ENCODE measurements around the gene CENPP. TPM values are rescaled to one million over a fixed set of nuclear protein-coding genes. Genes with fewer than 3 reads are reported as not detected.

The CENPP gene
- total RNA-seq, 1 experiment from 2014 or later: 7.2 TPM

- BruUV-seq (replicated peaks): no TSS peak
These were observed 35.9 kb upstream of the CENPP start for GRCh38 chr9:92289708-92290390.

GRCh38 chr9:92290785-92291429 lies 34.8 kb upstream of the CENPP start:
- no peak for TF ChIP-seq CTCF (IDR thresholded peaks at IDR 0.05; ENCODE audit: unreplicated experiment)
- peaks cover 76% of the 10 kb centered on the region for H3K36me3 Mint-ChIP-seq (ENCODE audit: insufficient read depth, unreplicated experiment)
- BruUV-seq (replicated peaks): no TSS peak
- H3K9me3 Mint-ChIP-seq (ENCODE audit: low read depth, unreplicated experiment): no peaks in the 10 kb centered on the region
- peak overlapping the region; percentile 93 for H3K4me3 Mint-ChIP-seq (ENCODE audit: low read depth, unreplicated experiment)
- H3K27me3 Mint-ChIP-seq (ENCODE audit: unreplicated experiment): no peaks in the 10 kb centered on the region
- H3K27ac Mint-ChIP-seq (ENCODE audit: unreplicated experiment): peak overlapping the region; percentile 44
- H3K4me1 Mint-ChIP-seq (ENCODE audit: low read depth, unreplicated experiment): peaks cover 14% of the 10 kb centered on the region
- intact Hi-C loops (cut with micrococcal nuclease; ENCODE audit: unreplicated experiment): no loop called here
- CTCF ChIA-PET: interaction anchor here (1.3 kb wide), 1 partner anchor 9 kb away, joined by 4 read pairs; no protein-coding TSS in a partner anchor
- DNase-seq: no peak

More at GRCh38 chr9:92289708-92290390, 35.9 kb upstream of the CENPP start:
- Mint-ChIP-seq H3K36me3 (ENCODE audit: insufficient read depth, unreplicated experiment) (peaks cover 86% of the 10 kb centered on the region), H3K4me1 (ENCODE audit: low read depth, unreplicated experiment) (peaks cover 13% of the 10 kb centered on the region), H3K27ac (ENCODE audit: unreplicated experiment) (no peak overlapping the region), H3K9me3 (ENCODE audit: low read depth, unreplicated experiment) (no peaks in the 10 kb centered on the region), H3K4me3 (ENCODE audit: low read depth, unreplicated experiment) (no peak overlapping the region), H3K27me3 (ENCODE audit: unreplicated experiment) (no peaks in the 10 kb centered on the region)
- CTCF ChIA-PET: no interaction called here
- DNase-seq: no peak
- TF ChIP-seq CTCF (IDR thresholded peaks at IDR 0.05; ENCODE audit: unreplicated experiment): no peak
- intact Hi-C loops (cut with micrococcal nuclease; ENCODE audit: unreplicated experiment): no loop called here

- intact Hi-C loops (cut with micrococcal nuclease; ENCODE audit: unreplicated experiment): no loop called here
- no TSS peak for BruUV-seq (replicated peaks)
- Mint-ChIP-seq H3K4me1 (ENCODE audit: low read depth, unreplicated experiment) (peaks cover 14% of the 10 kb centered on the region), H3K9me3 (ENCODE audit: low read depth, unreplicated experiment) (no peaks in the 10 kb centered on the region), H3K27ac (ENCODE audit: unreplicated experiment) (no peak overlapping the region), H3K36me3 (ENCODE audit: insufficient read depth, unreplicated experiment) (peaks cover 75% of the 10 kb centered on the region), H3K4me3 (ENCODE audit: low read depth, unreplicated experiment) (peak overlapping the region; percentile 93), H3K27me3 (ENCODE audit: unreplicated experiment) (no peaks in the 10 kb centered on the region)
- no peak for DNase-seq
- CTCF ChIA-PET: interaction anchor here (1.3 kb wide), 1 partner anchor 10 kb away, joined by 4 read pairs; no protein-coding TSS in a partner anchor
- no peak for TF ChIP-seq CTCF (IDR thresholded peaks at IDR 0.05; ENCODE audit: unreplicated experiment)
These were observed 34.2 kb upstream of the CENPP start for GRCh38 chr9:92291577-92291976.

GRCh38 chr9:92292338-92293074 lies 33.2 kb upstream of the CENPP start:
- intact Hi-C loops (cut with micrococcal nuclease; ENCODE audit: unreplicated experiment): no loop called here
- H3K27ac Mint-ChIP-seq (ENCODE audit: unreplicated experiment): peak overlapping the region; percentile 99
- CTCF ChIA-PET: interaction anchor here (0.6 to 1.3 kb wide), 2 partner anchors 11 to 266 kb away, joined by 4 to 5 read pairs; no protein-coding TSS in a partner anchor
- H3K4me3 Mint-ChIP-seq (ENCODE audit: low read depth, unreplicated experiment): peak overlapping the region; percentile 93
- DNase-seq: no peak
- no peak for TF ChIP-seq CTCF (IDR thresholded peaks at IDR 0.05; ENCODE audit: unreplicated experiment)
- peaks cover 66% of the 10 kb centered on the region for H3K36me3 Mint-ChIP-seq (ENCODE audit: insufficient read depth, unreplicated experiment)
- no peaks in the 10 kb centered on the region for H3K9me3 Mint-ChIP-seq (ENCODE audit: low read depth, unreplicated experiment)
- H3K27me3 Mint-ChIP-seq (ENCODE audit: unreplicated experiment): no peaks in the 10 kb centered on the region
- peaks cover 14% of the 10 kb centered on the region for H3K4me1 Mint-ChIP-seq (ENCODE audit: low read depth, unreplicated experiment)
- no TSS peak for BruUV-seq (replicated peaks)
